ENCODE results near the gene RASL12.

- no peak for TF ChIP-seq CTCF (IDR thresholded peaks at IDR 0.05)
- no peak for TF ChIP-seq POLR2AphosphoS5 (IDR thresholded peaks at IDR 0.05)
- TF ChIP-seq POLR2A (IDR thresholded peaks at IDR 0.05): no peak
- no peak for TF ChIP-seq EP300 (IDR thresholded peaks at IDR 0.05)
Observed at GRCh38 chr15:65088643-65089021, 20.8 kb upstream of the RASL12 start.
